Neutrophil (primary cell): Measurements from ENCODE around the gene PGLYRP2.

Source experiments
- H3K27ac ChIP-seq: fragments of 200-600 bp; sonication (generic); 2 replicates; pipeline ENCODE4 v1.5.1; 2016; ENCODE audit warnings: mild to moderate bottlenecking, moderate library complexity
- H3K27me3 ChIP-seq: fragments of 200-600 bp; sonication (generic); 2 replicates; pipeline ENCODE4 v1.6.0; 2016; ENCODE audit warnings: mild to moderate bottlenecking
- H3K36me3 ChIP-seq: fragments of 200-600 bp; sonication (generic); 2 replicates; pipeline ENCODE4 v1.5.1; 2017
- H3K4me1 ChIP-seq, 2 experiments: fragments of 200-600 bp in 1 of 2; sonication (generic) in 1 of 2; 1 replicate in 1 of 2; 2 replicates in 1 of 2; pipeline versions ENCODE4 v1.5.1 to v1.6.1; 2013 to 2016; ENCODE audit warnings: low read depth in 1 of 2, low read length in 1 of 2, mild to moderate bottlenecking in 1 of 2, moderate library complexity in 1 of 2; ENCODE audit not compliant: control insufficient read depth in 1 of 2, insufficient read depth in 1 of 2
- H3K4me3 ChIP-seq, 2 experiments: fragments of 200-600 bp in 1 of 2; sonication (generic) in 1 of 2; 1 replicate in 1 of 2; 2 replicates in 1 of 2; pipeline ENCODE4 v1.5.1; 2013 to 2016; ENCODE audit warnings: low read depth in 1 of 2, low read length in 1 of 2, mild to moderate bottlenecking in 1 of 2, moderate library complexity in 1 of 2
- H3K9me3 ChIP-seq: fragments of 200-600 bp; sonication (generic); 2 replicates; pipeline ENCODE4 v1.5.1; 2016
- TF ChIP-seq, protein P1 (sequence below): fragments of 200-600 bp; sonication (generic); IDR thresholded peaks from 2 replicates; pipeline ENCODE4 v1.5.1; 2016; ENCODE audit warnings: antibody characterized with exemption

PGLYRP2 gene

GRCh38 chr19:15425321-15425950, 53.9 kb downstream of the PGLYRP2 start:
- H3K27me3 ChIP-seq: no peaks in the 10 kb centered on the region
- no peaks in the 10 kb centered on the region for H3K9me3 ChIP-seq
- no peak overlapping the region for H3K27ac ChIP-seq
- no peak overlapping the region for H3K4me3 ChIP-seq
- no peaks in the 10 kb centered on the region for H3K4me1 ChIP-seq
- TF ChIP-seq, protein P1, sequence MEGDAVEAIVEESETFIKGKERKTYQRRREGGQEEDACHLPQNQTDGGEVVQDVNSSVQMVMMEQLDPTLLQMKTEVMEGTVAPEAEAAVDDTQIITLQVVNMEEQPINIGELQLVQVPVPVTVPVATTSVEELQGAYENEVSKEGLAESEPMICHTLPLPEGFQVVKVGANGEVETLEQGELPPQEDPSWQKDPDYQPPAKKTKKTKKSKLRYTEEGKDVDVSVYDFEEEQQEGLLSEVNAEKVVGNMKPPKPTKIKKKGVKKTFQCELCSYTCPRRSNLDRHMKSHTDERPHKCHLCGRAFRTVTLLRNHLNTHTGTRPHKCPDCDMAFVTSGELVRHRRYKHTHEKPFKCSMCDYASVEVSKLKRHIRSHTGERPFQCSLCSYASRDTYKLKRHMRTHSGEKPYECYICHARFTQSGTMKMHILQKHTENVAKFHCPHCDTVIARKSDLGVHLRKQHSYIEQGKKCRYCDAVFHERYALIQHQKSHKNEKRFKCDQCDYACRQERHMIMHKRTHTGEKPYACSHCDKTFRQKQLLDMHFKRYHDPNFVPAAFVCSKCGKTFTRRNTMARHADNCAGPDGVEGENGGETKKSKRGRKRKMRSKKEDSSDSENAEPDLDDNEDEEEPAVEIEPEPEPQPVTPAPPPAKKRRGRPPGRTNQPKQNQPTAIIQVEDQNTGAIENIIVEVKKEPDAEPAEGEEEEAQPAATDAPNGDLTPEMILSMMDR: no peak
- peaks cover 84% of the 10 kb centered on the region for H3K36me3 ChIP-seq

- TF ChIP-seq, protein P1: no peak
- no peak overlapping the region for H3K27ac ChIP-seq
- H3K27me3 ChIP-seq: no peaks in the 10 kb centered on the region
- H3K4me3 ChIP-seq: no peak overlapping the region
- H3K9me3 ChIP-seq: no peaks in the 10 kb centered on the region
- H3K4me1 ChIP-seq: no peaks in the 10 kb centered on the region
- peaks cover 79% of the 10 kb centered on the region for H3K36me3 ChIP-seq
Observed at GRCh38 chr19:15424692-15425272, 54.5 kb downstream of the PGLYRP2 start.

DNA sequence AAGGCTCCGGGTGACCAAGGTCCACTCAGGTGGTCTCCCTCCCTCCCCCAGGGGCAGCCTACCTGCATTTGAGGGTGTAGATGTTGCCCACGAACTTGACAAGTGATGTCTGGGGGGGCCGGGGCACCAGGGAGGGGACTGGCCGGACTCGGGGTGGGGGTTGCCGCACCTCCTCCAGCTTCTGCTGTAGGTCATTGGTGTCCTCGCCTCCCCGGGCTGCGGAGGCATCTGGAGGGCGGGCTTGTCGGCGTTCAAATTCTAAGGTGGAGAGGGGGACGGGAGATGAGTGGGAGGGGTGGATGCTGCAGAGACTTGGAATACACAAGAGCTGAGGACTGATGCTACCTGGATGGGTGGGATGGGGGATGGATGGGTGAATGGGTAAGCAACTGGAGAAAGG, 55.2 kb downstream of the PGLYRP2 start:
- Histone ChIP-seq H3K4me1 (peaks cover 6% of the 10 kb centered on the region in 2 experiments), H3K9me3 (no peaks in the 10 kb centered on the region), H3K36me3 (peaks cover 72% of the 10 kb centered on the region), H3K27ac (no peak overlapping the region), H3K4me3 (no peak overlapping the region), H3K27me3 (no peaks in the 10 kb centered on the region)
- TF ChIP-seq, protein P1: no peak

DNA sequence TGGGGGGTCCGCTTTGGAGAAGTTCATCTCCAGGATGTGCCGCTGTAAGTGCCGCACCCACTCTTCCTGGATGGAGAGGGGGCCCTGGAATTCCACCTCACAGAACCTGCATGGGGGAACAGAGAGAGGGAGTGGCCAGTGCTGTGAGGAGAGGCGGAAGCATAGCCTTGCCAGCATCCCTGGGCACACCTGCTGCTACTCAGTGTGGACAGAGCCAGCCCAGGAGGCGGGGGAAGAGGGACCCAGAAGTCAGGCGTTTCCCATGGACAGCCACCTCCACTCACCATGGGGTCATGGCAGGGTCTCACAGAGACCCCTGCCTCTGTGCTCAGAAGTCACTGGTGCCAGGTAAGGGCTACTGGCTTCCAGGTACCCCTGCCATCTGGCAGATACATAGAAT, 56.2 kb downstream of the PGLYRP2 start:
- peaks cover 62% of the 10 kb centered on the region for H3K36me3 ChIP-seq
- no peak overlapping the region for H3K4me3 ChIP-seq
- no peaks in the 10 kb centered on the region for H3K9me3 ChIP-seq
- no peak overlapping the region for H3K27ac ChIP-seq
- TF ChIP-seq, protein P1: no peak
- peaks cover 8 to 9% of the 10 kb centered on the region in 2 experiments for H3K4me1 ChIP-seq
- no peaks in the 10 kb centered on the region for H3K27me3 ChIP-seq

DNA sequence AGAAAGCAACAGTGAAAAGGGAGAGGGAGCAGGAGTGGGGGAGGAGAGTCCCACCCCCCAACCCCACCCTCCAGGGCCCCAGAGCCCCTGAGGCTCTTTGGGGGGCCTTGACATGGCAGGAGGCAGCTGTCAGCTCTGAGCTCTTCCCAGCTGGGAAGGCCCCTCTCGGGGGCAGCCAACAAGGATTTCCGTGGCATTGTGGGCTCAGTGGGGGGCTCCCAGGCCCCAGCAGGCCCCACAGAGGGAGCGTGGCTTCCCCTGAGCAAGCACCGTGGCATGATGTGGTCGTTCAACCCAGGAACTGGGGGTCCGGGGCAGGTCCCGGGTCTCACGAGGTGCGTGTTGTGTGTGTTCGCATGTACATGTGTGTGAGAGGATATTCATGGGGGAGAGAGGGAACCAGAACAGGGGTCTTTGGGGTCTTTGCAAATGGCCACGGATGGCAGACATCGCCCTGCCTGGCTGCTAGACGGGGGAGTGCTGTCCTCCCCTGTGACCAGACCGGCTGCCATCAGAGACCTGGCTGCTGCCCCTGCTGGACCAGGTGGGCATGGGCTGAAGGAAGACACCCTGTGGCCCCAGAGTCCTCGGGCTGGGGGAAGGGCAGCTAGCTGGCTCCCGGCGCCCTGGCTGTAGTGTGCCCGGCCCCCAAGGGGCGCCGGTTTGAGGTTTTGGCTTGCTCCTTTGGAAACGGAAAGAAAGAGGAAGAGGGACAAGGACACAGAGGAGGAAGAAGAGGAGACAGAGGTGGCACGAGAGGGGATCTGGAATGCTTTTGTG, 56.8 kb downstream of the PGLYRP2 start:
- H3K27ac ChIP-seq: no peak overlapping the region
- TF ChIP-seq, protein P1: no peak
- H3K36me3 ChIP-seq: peaks cover 56% of the 10 kb centered on the region
- no peaks in the 10 kb centered on the region for H3K9me3 ChIP-seq
- H3K27me3 ChIP-seq: no peaks in the 10 kb centered on the region
- peaks cover 15% of the 10 kb centered on the region in 2 experiments for H3K4me1 ChIP-seq
- H3K4me3 ChIP-seq: no peak overlapping the region
